ENCODE measurements around the gene FKBP15.
"Not testable (repeated sequence)": the region's sequence is repeated elsewhere in the genome, so short reads cannot be mapped to it uniquely, and the experiment has no call there.

The FKBP15 gene

GRCh38 chr9:113255438-113255837 is 34.4 kb upstream of the FKBP15 start:
- H3K9ac ChIP-seq (ENCODE audit: low read depth in 1 of 2, low read length in 2 of 2) = no peak overlapping the region
- H3K4me3 ChIP-seq (ENCODE audit: low read depth in 1 of 2, low read length in 2 of 2) = no peak overlapping the region
- H3K36me3 ChIP-seq (ENCODE audit: control insufficient read depth in 1 of 2, insufficient read depth in 2 of 2, low read length in 2 of 2) = peaks cover 19 to 20% of the 10 kb centered on the region in 2 donors
- H3K27ac ChIP-seq (ENCODE audit: low read depth, low read length) = no peak overlapping the region
- peaks cover 3 to 4% of the 10 kb centered on the region in 2 donors for H3K9me3 ChIP-seq (ENCODE audit: control insufficient read depth in 1 of 2, low read length in 2 of 2)
- no peaks in the 10 kb centered on the region for H3K27me3 ChIP-seq (ENCODE audit: control insufficient read depth in 1 of 2, insufficient read depth in 2 of 2, low read length in 2 of 2)
- peaks cover 0 to 13% of the 10 kb centered on the region in 2 donors for H3K4me1 ChIP-seq (ENCODE audit: control insufficient read depth in 1 of 2, insufficient read depth in 2 of 2, low read length in 2 of 2)

DNA sequence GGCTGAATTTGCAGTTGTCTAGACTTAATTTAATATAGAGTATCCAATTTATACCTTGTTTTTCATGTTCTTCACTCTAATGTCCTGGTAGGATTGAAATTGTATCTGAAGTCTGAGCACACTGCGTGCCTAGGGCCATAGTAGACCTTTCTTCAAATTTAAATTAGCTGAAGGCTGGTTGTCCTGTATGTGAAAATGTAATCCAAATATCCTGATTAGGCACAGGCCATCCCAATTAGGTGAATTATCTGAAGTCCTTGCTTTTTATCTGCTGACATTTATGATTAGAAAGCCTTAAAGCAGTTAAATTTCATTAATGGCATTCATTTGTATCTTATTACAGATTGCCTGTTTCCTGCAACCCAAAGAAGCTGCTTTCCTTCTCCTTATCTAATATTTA is 33.9 kb upstream of the FKBP15 start:
- H3K9ac ChIP-seq (ENCODE audit: low read depth in 1 of 2, low read length in 2 of 2) = no peak overlapping the region
- no peak overlapping the region for H3K4me3 ChIP-seq (ENCODE audit: low read depth in 1 of 2, low read length in 2 of 2)
- no peaks in the 10 kb centered on the region for H3K27me3 ChIP-seq (ENCODE audit: control insufficient read depth in 1 of 2, insufficient read depth in 2 of 2, low read length in 2 of 2)
- H3K27ac ChIP-seq (ENCODE audit: low read depth, low read length) = no peak overlapping the region
- H3K36me3 ChIP-seq (ENCODE audit: control insufficient read depth in 1 of 2, insufficient read depth in 2 of 2, low read length in 2 of 2) = peaks cover 15 to 17% of the 10 kb centered on the region in 2 donors
- peaks cover 0 to 13% of the 10 kb centered on the region in 2 donors for H3K4me1 ChIP-seq (ENCODE audit: control insufficient read depth in 1 of 2, insufficient read depth in 2 of 2, low read length in 2 of 2)
- H3K9me3 ChIP-seq (ENCODE audit: control insufficient read depth in 1 of 2, low read length in 2 of 2) = peaks cover 3 to 4% of the 10 kb centered on the region in 2 donors

DNA sequence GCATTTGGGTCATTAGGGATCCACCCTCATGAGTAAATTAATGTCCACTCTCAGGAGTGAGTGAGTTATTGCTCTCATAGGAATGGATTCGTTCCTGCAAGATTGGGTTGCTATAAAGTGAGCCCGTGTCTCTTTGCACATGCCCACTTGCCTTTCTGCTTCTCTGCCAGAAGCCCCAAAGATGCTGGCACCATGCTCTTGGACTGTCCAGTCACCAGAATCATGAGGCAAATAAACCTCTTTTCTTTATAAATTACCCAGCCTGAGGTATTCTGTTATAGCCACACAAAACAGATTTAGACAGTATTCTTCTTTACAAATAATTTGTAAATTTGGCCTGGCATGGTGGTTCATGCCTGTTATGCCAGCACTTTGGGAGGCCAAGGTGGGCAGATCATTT is 29.7 kb upstream of the FKBP15 start:
- Histone ChIP-seq H3K4me1 (ENCODE audit: control insufficient read depth in 1 of 2, insufficient read depth in 2 of 2, low read length in 2 of 2) (no peaks in the 10 kb centered on the region), H3K9me3 (ENCODE audit: control insufficient read depth in 1 of 2, low read length in 2 of 2) (peaks cover 3 to 4% of the 10 kb centered on the region in 2 donors), H3K36me3 (ENCODE audit: control insufficient read depth in 1 of 2, insufficient read depth in 2 of 2, low read length in 2 of 2) (no peaks in the 10 kb centered on the region), H3K4me3 (ENCODE audit: low read depth in 1 of 2, low read length in 2 of 2) (no peak overlapping the region), H3K9ac (ENCODE audit: low read depth in 1 of 2, low read length in 2 of 2) (no peak overlapping the region), H3K27me3 (ENCODE audit: control insufficient read depth in 1 of 2, insufficient read depth in 2 of 2, low read length in 2 of 2) (no peaks in the 10 kb centered on the region), H3K27ac (ENCODE audit: low read depth, low read length) (no peak overlapping the region)

GRCh38 chr9:113249661-113250060 is 28.6 kb upstream of the FKBP15 start:
- not testable (repeated sequence) for H3K27me3 ChIP-seq (ENCODE audit: control insufficient read depth in 1 of 2, insufficient read depth in 2 of 2, low read length in 2 of 2); H3K9ac ChIP-seq (ENCODE audit: low read depth in 1 of 2, low read length in 2 of 2); H3K27ac ChIP-seq (ENCODE audit: low read depth, low read length); H3K4me3 ChIP-seq (ENCODE audit: low read depth in 1 of 2, low read length in 2 of 2); H3K9me3 ChIP-seq (ENCODE audit: control insufficient read depth in 1 of 2, low read length in 2 of 2); H3K4me1 ChIP-seq (ENCODE audit: control insufficient read depth in 1 of 2, insufficient read depth in 2 of 2, low read length in 2 of 2); H3K36me3 ChIP-seq (ENCODE audit: control insufficient read depth in 1 of 2, insufficient read depth in 2 of 2, low read length in 2 of 2)

DNA sequence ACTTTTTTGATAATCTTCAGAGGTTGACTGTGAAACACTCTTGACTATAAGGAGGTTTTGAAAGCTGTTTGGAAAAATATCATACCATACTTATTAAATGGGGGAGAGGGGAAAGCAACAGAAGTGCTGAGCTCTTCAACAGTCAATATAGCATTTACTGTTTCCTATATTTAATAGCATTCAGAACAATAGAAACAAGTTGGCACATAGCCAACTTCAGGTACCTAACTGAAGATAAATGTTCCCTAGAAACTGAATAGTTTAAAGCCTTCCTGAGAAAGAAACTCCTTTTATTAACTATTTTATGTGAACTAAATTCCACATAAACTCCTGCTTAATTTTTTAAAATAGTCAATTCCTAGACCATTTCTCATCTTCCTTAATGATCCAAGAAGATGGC is 26.6 kb upstream of the FKBP15 start:
- H3K9me3 ChIP-seq (ENCODE audit: control insufficient read depth in 1 of 2, low read length in 2 of 2) = peaks cover 3 to 4% of the 10 kb centered on the region in 2 donors
- H3K27me3 ChIP-seq (ENCODE audit: control insufficient read depth in 1 of 2, insufficient read depth in 2 of 2, low read length in 2 of 2) = no peaks in the 10 kb centered on the region
- H3K4me1 ChIP-seq (ENCODE audit: control insufficient read depth in 1 of 2, insufficient read depth in 2 of 2, low read length in 2 of 2) = no peaks in the 10 kb centered on the region
- no peak overlapping the region for H3K4me3 ChIP-seq (ENCODE audit: low read depth in 1 of 2, low read length in 2 of 2)
- no peak overlapping the region for H3K27ac ChIP-seq (ENCODE audit: low read depth, low read length)
- no peaks in the 10 kb centered on the region for H3K36me3 ChIP-seq (ENCODE audit: control insufficient read depth in 1 of 2, insufficient read depth in 2 of 2, low read length in 2 of 2)
- no peak overlapping the region for H3K9ac ChIP-seq (ENCODE audit: low read depth in 1 of 2, low read length in 2 of 2)

DNA sequence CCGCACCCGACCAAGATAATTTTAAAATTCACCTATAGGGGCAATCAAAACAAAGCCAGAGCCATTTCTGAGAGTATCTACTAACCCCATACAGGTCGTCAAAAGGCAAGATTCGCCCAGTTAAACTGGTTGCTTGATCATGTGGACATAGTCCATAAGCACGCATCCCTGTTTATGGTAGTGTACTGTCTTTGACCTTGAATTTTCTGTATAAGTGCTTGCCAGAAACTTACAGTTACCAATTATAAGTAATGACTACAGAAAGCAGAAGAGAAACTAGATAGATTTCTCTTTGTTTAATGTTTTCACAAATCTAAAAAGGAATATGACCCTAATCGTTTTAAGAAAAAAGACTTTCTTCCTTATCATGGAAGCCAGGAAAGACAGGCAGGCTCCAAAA is 25.9 kb upstream of the FKBP15 start:
- no peaks in the 10 kb centered on the region for H3K4me1 ChIP-seq (ENCODE audit: control insufficient read depth in 1 of 2, insufficient read depth in 2 of 2, low read length in 2 of 2)
- no peak overlapping the region for H3K9ac ChIP-seq (ENCODE audit: low read depth in 1 of 2, low read length in 2 of 2)
- H3K36me3 ChIP-seq (ENCODE audit: control insufficient read depth in 1 of 2, insufficient read depth in 2 of 2, low read length in 2 of 2) = no peaks in the 10 kb centered on the region
- H3K9me3 ChIP-seq (ENCODE audit: control insufficient read depth in 1 of 2, low read length in 2 of 2) = peaks cover 3 to 4% of the 10 kb centered on the region in 2 donors
- H3K4me3 ChIP-seq (ENCODE audit: low read depth in 1 of 2, low read length in 2 of 2) = no peak overlapping the region
- H3K27me3 ChIP-seq (ENCODE audit: control insufficient read depth in 1 of 2, insufficient read depth in 2 of 2, low read length in 2 of 2) = no peaks in the 10 kb centered on the region
- H3K27ac ChIP-seq (ENCODE audit: low read depth, low read length) = no peak overlapping the region

GRCh38 chr9:113245894-113246293 is 24.8 kb upstream of the FKBP15 start:
- no peak overlapping the region for H3K4me3 ChIP-seq (ENCODE audit: low read depth in 1 of 2, low read length in 2 of 2)
- no peak overlapping the region for H3K27ac ChIP-seq (ENCODE audit: low read depth, low read length)
- H3K4me1 ChIP-seq (ENCODE audit: control insufficient read depth in 1 of 2, insufficient read depth in 2 of 2, low read length in 2 of 2) = no peaks in the 10 kb centered on the region
- no peak overlapping the region for H3K9ac ChIP-seq (ENCODE audit: low read depth in 1 of 2, low read length in 2 of 2)
- H3K27me3 ChIP-seq (ENCODE audit: control insufficient read depth in 1 of 2, insufficient read depth in 2 of 2, low read length in 2 of 2) = no peaks in the 10 kb centered on the region
- no peaks in the 10 kb centered on the region for H3K36me3 ChIP-seq (ENCODE audit: control insufficient read depth in 1 of 2, insufficient read depth in 2 of 2, low read length in 2 of 2)
- H3K9me3 ChIP-seq (ENCODE audit: control insufficient read depth in 1 of 2, low read length in 2 of 2) = peaks cover 2 to 3% of the 10 kb centered on the region in 2 donors

DNA sequence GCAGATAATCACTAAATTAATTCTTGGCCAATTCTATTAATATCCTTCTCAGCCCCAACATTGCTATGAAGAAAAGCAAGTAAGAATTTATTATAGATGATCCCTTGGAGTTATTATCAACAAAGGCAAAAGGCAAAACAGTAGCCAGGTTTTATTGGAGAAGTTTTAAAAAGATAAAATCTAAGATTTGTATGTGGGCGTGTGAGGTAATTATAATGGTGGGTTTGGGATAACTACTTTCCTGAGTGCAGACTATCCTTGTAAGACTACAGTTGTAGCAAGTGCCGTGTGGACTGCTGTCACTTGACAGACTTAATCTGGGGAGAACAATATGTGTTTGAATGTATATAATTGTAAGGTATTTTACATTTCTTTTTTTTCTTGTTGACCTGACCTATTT is 23.5 kb upstream of the FKBP15 start:
- Histone ChIP-seq H3K27ac (ENCODE audit: low read depth, low read length) (no peak overlapping the region), H3K4me3 (ENCODE audit: low read depth in 1 of 2, low read length in 2 of 2) (no peak overlapping the region), H3K27me3 (ENCODE audit: control insufficient read depth in 1 of 2, insufficient read depth in 2 of 2, low read length in 2 of 2) (no peaks in the 10 kb centered on the region), H3K9ac (ENCODE audit: low read depth in 1 of 2, low read length in 2 of 2) (no peak overlapping the region), H3K9me3 (ENCODE audit: control insufficient read depth in 1 of 2, low read length in 2 of 2) (no peaks in the 10 kb centered on the region), H3K36me3 (ENCODE audit: control insufficient read depth in 1 of 2, insufficient read depth in 2 of 2, low read length in 2 of 2) (no peaks in the 10 kb centered on the region), H3K4me1 (ENCODE audit: control insufficient read depth in 1 of 2, insufficient read depth in 2 of 2, low read length in 2 of 2) (no peaks in the 10 kb centered on the region)

- Histone ChIP-seq H3K36me3 (ENCODE audit: control insufficient read depth in 1 of 2, insufficient read depth in 2 of 2, low read length in 2 of 2) (no peaks in the 10 kb centered on the region), H3K9me3 (ENCODE audit: control insufficient read depth in 1 of 2, low read length in 2 of 2) (no peaks in the 10 kb centered on the region), H3K27ac (ENCODE audit: low read depth, low read length) (no peak overlapping the region), H3K9ac (ENCODE audit: low read depth in 1 of 2, low read length in 2 of 2) (no peak overlapping the region), H3K4me1 (ENCODE audit: control insufficient read depth in 1 of 2, insufficient read depth in 2 of 2, low read length in 2 of 2) (no peaks in the 10 kb centered on the region), H3K27me3 (ENCODE audit: control insufficient read depth in 1 of 2, insufficient read depth in 2 of 2, low read length in 2 of 2) (no peaks in the 10 kb centered on the region), H3K4me3 (ENCODE audit: low read depth in 1 of 2, low read length in 2 of 2) (no peak overlapping the region)
Observed at GRCh38 chr9:113241161-113241560, 20.1 kb upstream of the FKBP15 start.

GRCh38 chr9:113238859-113239232 is 17.8 kb upstream of the FKBP15 start:
- Histone ChIP-seq H3K4me3 (ENCODE audit: low read depth in 1 of 2, low read length in 2 of 2) (no peak overlapping the region), H3K9me3 (ENCODE audit: control insufficient read depth in 1 of 2, low read length in 2 of 2) (no peaks in the 10 kb centered on the region), H3K27ac (ENCODE audit: low read depth, low read length) (no peak overlapping the region), H3K4me1 (ENCODE audit: control insufficient read depth in 1 of 2, insufficient read depth in 2 of 2, low read length in 2 of 2) (peaks cover 0 to 1% of the 10 kb centered on the region in 2 donors), H3K36me3 (ENCODE audit: control insufficient read depth in 1 of 2, insufficient read depth in 2 of 2, low read length in 2 of 2) (no peaks in the 10 kb centered on the region), H3K9ac (ENCODE audit: low read depth in 1 of 2, low read length in 2 of 2) (no peak overlapping the region), H3K27me3 (ENCODE audit: control insufficient read depth in 1 of 2, insufficient read depth in 2 of 2, low read length in 2 of 2) (no peaks in the 10 kb centered on the region)

DNA sequence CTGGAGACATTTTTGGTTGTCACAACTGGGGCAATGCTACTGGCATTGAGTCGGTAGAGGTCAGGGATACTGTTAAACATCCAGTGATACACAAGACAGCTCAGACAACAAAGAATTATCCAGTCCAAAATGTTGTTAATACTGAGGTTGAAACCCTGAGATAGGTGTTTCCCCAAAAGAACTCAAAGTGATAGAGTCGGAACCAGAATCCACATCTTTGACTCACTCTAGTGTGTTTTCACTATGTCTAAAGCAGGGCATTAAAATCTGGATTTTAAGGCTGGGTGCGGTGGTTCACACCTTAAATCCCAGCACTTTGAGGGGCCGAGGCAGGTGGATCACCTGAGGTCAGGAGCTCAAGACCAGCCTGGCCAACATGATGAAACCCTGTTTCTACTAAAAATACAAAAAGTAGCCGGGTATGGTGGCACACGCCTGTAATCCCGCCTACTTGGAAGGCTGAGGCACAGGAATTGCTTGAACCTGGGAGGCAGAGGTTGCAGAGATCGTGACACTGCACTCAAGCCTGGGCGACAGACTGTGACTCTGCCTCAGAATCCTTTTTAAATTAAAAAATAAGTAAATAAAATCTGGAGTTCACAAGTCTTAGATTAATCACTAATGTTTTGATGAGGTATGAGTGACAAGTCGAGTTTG is 17.3 kb upstream of the FKBP15 start:
- H3K9me3 ChIP-seq (ENCODE audit: control insufficient read depth in 1 of 2, low read length in 2 of 2) = no peaks in the 10 kb centered on the region
- H3K9ac ChIP-seq (ENCODE audit: low read depth in 1 of 2, low read length in 2 of 2) = no peak overlapping the region
- peaks cover 0 to 6% of the 10 kb centered on the region in 2 donors for H3K4me1 ChIP-seq (ENCODE audit: control insufficient read depth in 1 of 2, insufficient read depth in 2 of 2, low read length in 2 of 2)
- no peak overlapping the region for H3K27ac ChIP-seq (ENCODE audit: low read depth, low read length)
- no peaks in the 10 kb centered on the region for H3K36me3 ChIP-seq (ENCODE audit: control insufficient read depth in 1 of 2, insufficient read depth in 2 of 2, low read length in 2 of 2)
- H3K4me3 ChIP-seq (ENCODE audit: low read depth in 1 of 2, low read length in 2 of 2) = no peak overlapping the region
- H3K27me3 ChIP-seq (ENCODE audit: control insufficient read depth in 1 of 2, insufficient read depth in 2 of 2, low read length in 2 of 2) = no peaks in the 10 kb centered on the region
